Smooth muscle cell (in vitro differentiated cells): ENCODE results near the gene TIPARP. TPM values are rescaled to one million over a fixed set of nuclear protein-coding genes. Genes with fewer than 3 reads are reported as not detected.

ENCODE experiments used
- DNase-seq: peaks from one replicate; lab custom pipeline; 2025; ENCODE audit not compliant: unreplicated experiment; lab: John Stamatoyannopoulos, UW
- H2AFZ ChIP-seq: fragments of 200-600 bp; sonication (generic); 2 replicates; pipeline ENCODE4 v1.6.0; 2016; ENCODE audit warnings: antibody characterized with exemption, low read depth, mild to moderate bottlenecking
- H3F3A ChIP-seq: fragments of 200-600 bp; sonication (generic); 2 replicates; pipeline ENCODE4 v1.6.0; 2017; ENCODE audit warnings: antibody characterized with exemption, low read depth
- H3K27ac ChIP-seq: fragments of 200-600 bp; sonication (generic); 2 replicates; pipeline ENCODE4 v1.5.1; 2016; ENCODE audit warnings: low read depth, mild to moderate bottlenecking
- H3K27me3 ChIP-seq: fragments of 200-600 bp; sonication (generic); 2 replicates; pipeline ENCODE4 v1.6.1; 2016; ENCODE audit warnings: low read depth, mild to moderate bottlenecking
- H3K36me3 ChIP-seq: fragments of 200-600 bp; sonication (generic); 2 replicates; pipeline ENCODE4 v1.5.1; 2016; ENCODE audit warnings: low read depth
- H3K4me1 ChIP-seq: fragments of 200-600 bp; sonication (generic); 2 replicates; pipeline ENCODE4 v1.5.1; 2016; ENCODE audit warnings: low read depth
- H3K4me2 ChIP-seq: fragments of 200-600 bp; sonication (generic); 2 replicates; pipeline ENCODE4 v1.6.0; 2016; ENCODE audit warnings: mild to moderate bottlenecking
- H3K4me3 ChIP-seq: fragments of 200-600 bp; sonication (generic); 2 replicates; pipeline ENCODE4 v1.5.1; 2016; ENCODE audit warnings: mild to moderate bottlenecking
- H3K79me2 ChIP-seq: fragments of 200-600 bp; sonication (generic); 2 replicates; pipeline ENCODE4 v1.6.0; 2016; ENCODE audit warnings: low read depth, mild to moderate bottlenecking
- H3K9ac ChIP-seq: fragments of 200-600 bp; sonication (generic); 2 replicates; pipeline ENCODE4 v1.6.0; 2016; ENCODE audit warnings: low read depth
- H3K9me3 ChIP-seq: fragments of 200-600 bp; sonication (generic); replicated peaks from 2 replicates; pipeline ENCODE4 v1.5.1; 2016; ENCODE audit warnings: low read depth
- H4K20me1 ChIP-seq: fragments of 200-600 bp; sonication (generic); 2 replicates; pipeline ENCODE4 v1.6.0; 2016; ENCODE audit warnings: low read depth
- CTCF ChIP-seq: fragments of 200-600 bp; sonication (generic); IDR thresholded peaks from 2 replicates; pipeline ENCODE4 v1.5.1; 2017; ENCODE audit warnings: borderline replicate concordance, mild to moderate bottlenecking, antibody characterized with exemption; ENCODE audit not compliant: insufficient read depth, poor library complexity, severe bottlenecking
- WGBS: methylation state at CpG from one replicate; pipeline ENCODE4 v1.1.7; 2016; ENCODE audit warnings: low lambda C conversion rate; 5-methylcytosine and 5-hydroxymethylcytosine counted together
- polyA plus RNA-seq: library from polyadenylated mRNA; unstranded; fragments of >200 nt; fragmentation: Nextera tagmentation; extraction: Ambion mirVana; gene quantifications from 2 replicates; pipeline ENCODE4 v1.2.1, GENCODE V29; 2016
- total RNA-seq: library from RNA; depleted of rRNA; stranded (reverse); fragments of >200 nt; gene quantifications from 2 replicates; pipeline ENCODE4 v1.2.3, GENCODE V29; 2014

Gene TIPARP
- 65.2 and 88.6 TPM in 2 replicates for total RNA-seq
- polyA plus RNA-seq, result 11.8 and 12.5 TPM in 2 replicates

- WGBS, result under 1% methylated on average over 98 of the region's 105 CpGs
- Histone ChIP-seq H3K27ac (peak within 1 kb of the TSS; percentile 92), H3F3A (peaks cover 3% of the 10 kb centered on the region), H3K9ac (peak within 1 kb of the TSS; percentile 99), H3K36me3 (no peaks in the 10 kb centered on the region), H3K79me2 (peaks cover 39% of the 10 kb centered on the region), H4K20me1 (peaks cover 48% of the 10 kb centered on the region), H3K27me3 (no peaks in the 10 kb centered on the region), H2AFZ (peak within 1 kb of the TSS; percentile 70), H3K9me3 (no peaks in the 10 kb centered on the region), H3K4me2 (peak within 1 kb of the TSS; percentile 87), H3K4me3 (peak within 1 kb of the TSS; percentile 97), H3K4me1 (peaks cover 9% of the 10 kb centered on the region)
- peak; percentile 44 for TF ChIP-seq CTCF
- DNase-seq, result peak; percentile 98
These were observed at the start of gene TIPARP for GRCh38 chr3:156674046-156674910. Gene TIPARP (plus strand): TSS chr3:156674590. CDS start chr3:156677698, 3,108 bp downstream.

- no peak for DNase-seq
- Histone ChIP-seq H4K20me1 (no peaks in the 10 kb centered on the region), H3K9ac (no peak overlapping the region), H3K4me3 (no peak overlapping the region), H3K9me3 (no peaks in the 10 kb centered on the region), H2AFZ (no peak overlapping the region), H3K36me3 (no peaks in the 10 kb centered on the region), H3K27ac (no peak overlapping the region), H3K79me2 (no peaks in the 10 kb centered on the region), H3F3A (no peaks in the 10 kb centered on the region), H3K4me1 (no peaks in the 10 kb centered on the region), H3K27me3 (no peaks in the 10 kb centered on the region), H3K4me2 (no peak overlapping the region)
- WGBS, result 73% methylated on average over 5 of the region's 5 CpGs
- no peak for TF ChIP-seq CTCF
These were observed 48.3 kb upstream of the TIPARP start for GRCh38 chr3:156626104-156626503.

GRCh38 chr3:156627946-156628569, 46.3 kb upstream of the TIPARP start:
- no peaks in the 10 kb centered on the region for H3F3A ChIP-seq
- H3K4me2 ChIP-seq, result no peak overlapping the region

More at GRCh38 chr3:156627946-156628569, 46.3 kb upstream of the TIPARP start:
- no peaks in the 10 kb centered on the region for H4K20me1 ChIP-seq
- no peak for DNase-seq
- no peaks in the 10 kb centered on the region for H3K27me3 ChIP-seq
- no peak overlapping the region for H3K27ac ChIP-seq
- no peaks in the 10 kb centered on the region for H3K79me2 ChIP-seq
- TF ChIP-seq CTCF, result no peak
- H3K4me3 ChIP-seq, result no peak overlapping the region
- no peak overlapping the region for H3K9ac ChIP-seq
- H3K9me3 ChIP-seq, result no peaks in the 10 kb centered on the region
- H2AFZ ChIP-seq, result no peak overlapping the region
- H3K4me1 ChIP-seq, result no peaks in the 10 kb centered on the region
- 80% methylated on average over 3 of the region's 3 CpGs for WGBS
- H3K36me3 ChIP-seq, result no peaks in the 10 kb centered on the region
